Keratinocyte (primary cell): ENCODE results near the gene SMAD3.
A peak's percentile ranks its signal among the peaks of the same experiment; 100 is the strongest.

ENCODE experiments used
- EZH2 ChIP-seq: IDR thresholded peaks from one replicate; pipeline ENCODE4 v1.6.1; 2012; ENCODE audit warnings: inconsistent platforms, mild to moderate bottlenecking, low read length, moderate library complexity
- TF ChIP-seq, protein P1 (sequence below), 3 experiments: IDR thresholded peaks in 1 of 3; conservative IDR thresholded peaks in 1 of 3; optimal IDR thresholded peaks in 1 of 3; 2 replicates in 2 of 3; 3 replicates in 1 of 3; pipeline versions ENCODE3 to v1.5.1; 2011; ENCODE audit warnings: low read length in 3 of 3, mild to moderate bottlenecking in 3 of 3, moderate library complexity in 2 of 3, control low read depth in 1 of 3, inconsistent platforms in 1 of 3; ENCODE audit not compliant: insufficient read depth in 2 of 3; ENCODE audit errors: extremely low read depth in 1 of 3

GRCh38 chr15:67064607-67065530, 533 bp upstream of the SMAD3 start:
- TF ChIP-seq, protein P1, sequence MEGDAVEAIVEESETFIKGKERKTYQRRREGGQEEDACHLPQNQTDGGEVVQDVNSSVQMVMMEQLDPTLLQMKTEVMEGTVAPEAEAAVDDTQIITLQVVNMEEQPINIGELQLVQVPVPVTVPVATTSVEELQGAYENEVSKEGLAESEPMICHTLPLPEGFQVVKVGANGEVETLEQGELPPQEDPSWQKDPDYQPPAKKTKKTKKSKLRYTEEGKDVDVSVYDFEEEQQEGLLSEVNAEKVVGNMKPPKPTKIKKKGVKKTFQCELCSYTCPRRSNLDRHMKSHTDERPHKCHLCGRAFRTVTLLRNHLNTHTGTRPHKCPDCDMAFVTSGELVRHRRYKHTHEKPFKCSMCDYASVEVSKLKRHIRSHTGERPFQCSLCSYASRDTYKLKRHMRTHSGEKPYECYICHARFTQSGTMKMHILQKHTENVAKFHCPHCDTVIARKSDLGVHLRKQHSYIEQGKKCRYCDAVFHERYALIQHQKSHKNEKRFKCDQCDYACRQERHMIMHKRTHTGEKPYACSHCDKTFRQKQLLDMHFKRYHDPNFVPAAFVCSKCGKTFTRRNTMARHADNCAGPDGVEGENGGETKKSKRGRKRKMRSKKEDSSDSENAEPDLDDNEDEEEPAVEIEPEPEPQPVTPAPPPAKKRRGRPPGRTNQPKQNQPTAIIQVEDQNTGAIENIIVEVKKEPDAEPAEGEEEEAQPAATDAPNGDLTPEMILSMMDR (optimal IDR thresholded peaks at IDR 0.05 in 1 of 3, IDR thresholded peaks at IDR 0.05 in 1 of 3, conservative IDR thresholded peaks at IDR 0.05 in 1 of 3; ENCODE audit: extremely low read depth in 1 of 3, insufficient read depth in 2 of 3, low read length in 3 of 3) = peak in 2 of 3 experiments; percentile 2 to 9
- TF ChIP-seq EZH2 = no peak
